GM12865 (cell line): Measurements from ENCODE around the gene EEF1AKMT2.
A peak's percentile ranks its signal among the peaks of the same experiment; 100 is the strongest.

Source experiments
- DNase-seq: peaks from one replicate; pipeline ENCODE4 v3.0.0; 2010; ENCODE audit warnings: low read depth
- H3K4me3 ChIP-seq: 2 replicates; pipeline ENCODE4 v1.5.1; 2011; ENCODE audit warnings: mild to moderate bottlenecking, low read depth, low read length, control low read depth
- CTCF ChIP-seq: IDR thresholded peaks from 2 replicates; pipeline ENCODE4 v1.5.1; 2011; ENCODE audit warnings: low read length, control low read depth, low read depth, inconsistent platforms; ENCODE audit not compliant: insufficient read depth; ENCODE audit errors: missing control alignments

EEF1AKMT2 gene

DNA sequence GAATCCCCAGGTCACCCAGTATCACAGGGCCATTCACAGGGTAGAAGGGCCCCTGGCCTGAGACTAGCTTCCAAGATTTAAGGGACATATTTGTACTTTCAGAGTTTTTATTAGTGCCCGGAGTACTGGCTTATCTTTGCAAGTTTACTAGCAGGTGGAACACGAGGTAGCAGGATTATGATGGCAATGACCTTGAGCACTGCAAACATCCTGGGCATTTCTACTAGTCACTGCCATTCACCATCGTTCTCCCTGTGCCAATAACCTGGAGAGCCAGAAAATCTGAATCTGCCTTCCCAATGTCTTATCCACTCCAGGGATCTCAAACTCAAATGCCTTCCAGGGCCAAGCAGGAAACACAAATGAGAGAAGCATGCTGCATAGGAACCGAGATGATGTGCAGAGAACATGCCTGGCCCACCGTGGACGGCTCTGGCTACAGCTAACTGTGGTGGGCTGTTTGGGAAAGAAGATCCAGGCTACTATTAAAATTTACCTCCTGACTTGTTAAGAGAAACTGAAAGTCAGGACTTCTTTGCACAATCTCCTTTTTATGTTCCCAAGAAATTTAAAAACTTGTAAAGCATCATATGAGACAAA is 64.2 kb downstream of the EEF1AKMT2 start:
- no peak for DNase-seq
- no peak for TF ChIP-seq CTCF

GRCh38 chr10:124725791-124726190 is 65.9 kb downstream of the EEF1AKMT2 start:
- H3K4me3 ChIP-seq: no peak overlapping the region
- DNase-seq: no peak
- no peak for TF ChIP-seq CTCF

More for the DNA sequence above, 64.2 kb downstream of the EEF1AKMT2 start:
- H3K4me3 ChIP-seq: no peak overlapping the region

DNA sequence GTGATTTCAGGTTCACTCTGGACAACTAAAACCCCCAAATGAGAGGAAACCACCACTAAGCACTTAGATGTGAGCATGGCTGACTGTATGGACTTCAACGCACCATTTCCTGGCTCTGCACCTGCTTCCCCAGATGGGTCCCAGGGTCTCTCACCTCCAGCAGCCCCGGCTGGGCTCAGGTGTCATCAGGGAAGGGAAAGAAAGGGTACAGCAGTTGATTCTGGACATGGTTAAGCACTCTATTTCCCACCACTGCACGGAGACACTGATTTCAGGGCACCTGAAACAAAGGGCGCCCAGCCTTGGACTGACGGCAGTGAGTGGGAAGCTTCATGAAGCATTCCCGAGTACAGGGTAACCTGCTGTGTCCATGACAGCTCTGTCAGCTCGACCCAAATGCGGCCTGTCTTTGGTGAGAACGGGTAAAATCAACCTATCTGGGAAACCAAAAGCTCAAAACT is 66.5 kb downstream of the EEF1AKMT2 start:
- no peak overlapping the region for H3K4me3 ChIP-seq
- TF ChIP-seq CTCF: no peak
- DNase-seq: peak; percentile 61

- H3K4me3 ChIP-seq: peak overlapping the region; percentile 41
- peak; percentile 44 for DNase-seq
- no peak for TF ChIP-seq CTCF
Observed at GRCh38 chr10:124724279-124725027, 67.2 kb downstream of the EEF1AKMT2 start.

DNA sequence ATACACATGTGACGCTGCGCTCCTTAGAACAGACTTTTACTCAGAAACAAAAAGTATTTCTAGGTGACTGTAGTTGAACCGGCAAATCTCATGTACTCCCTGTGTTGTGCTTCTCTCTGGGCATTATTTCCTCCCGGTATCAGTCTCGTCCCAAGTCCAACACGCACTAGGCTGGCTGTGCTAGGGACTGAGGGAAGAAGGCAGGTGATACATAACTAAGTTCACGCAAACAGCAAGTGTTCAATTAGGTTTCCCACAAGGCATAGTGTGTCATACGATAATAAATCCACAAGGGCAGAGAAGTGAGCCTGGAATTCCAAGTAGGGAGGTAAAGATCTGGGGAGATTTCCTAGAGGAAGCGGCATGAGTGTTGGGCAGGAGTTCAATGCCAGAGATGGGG is 67.9 kb downstream of the EEF1AKMT2 start:
- DNase-seq: no peak
- H3K4me3 ChIP-seq: peak overlapping the region; percentile 41
- no peak for TF ChIP-seq CTCF

DNA sequence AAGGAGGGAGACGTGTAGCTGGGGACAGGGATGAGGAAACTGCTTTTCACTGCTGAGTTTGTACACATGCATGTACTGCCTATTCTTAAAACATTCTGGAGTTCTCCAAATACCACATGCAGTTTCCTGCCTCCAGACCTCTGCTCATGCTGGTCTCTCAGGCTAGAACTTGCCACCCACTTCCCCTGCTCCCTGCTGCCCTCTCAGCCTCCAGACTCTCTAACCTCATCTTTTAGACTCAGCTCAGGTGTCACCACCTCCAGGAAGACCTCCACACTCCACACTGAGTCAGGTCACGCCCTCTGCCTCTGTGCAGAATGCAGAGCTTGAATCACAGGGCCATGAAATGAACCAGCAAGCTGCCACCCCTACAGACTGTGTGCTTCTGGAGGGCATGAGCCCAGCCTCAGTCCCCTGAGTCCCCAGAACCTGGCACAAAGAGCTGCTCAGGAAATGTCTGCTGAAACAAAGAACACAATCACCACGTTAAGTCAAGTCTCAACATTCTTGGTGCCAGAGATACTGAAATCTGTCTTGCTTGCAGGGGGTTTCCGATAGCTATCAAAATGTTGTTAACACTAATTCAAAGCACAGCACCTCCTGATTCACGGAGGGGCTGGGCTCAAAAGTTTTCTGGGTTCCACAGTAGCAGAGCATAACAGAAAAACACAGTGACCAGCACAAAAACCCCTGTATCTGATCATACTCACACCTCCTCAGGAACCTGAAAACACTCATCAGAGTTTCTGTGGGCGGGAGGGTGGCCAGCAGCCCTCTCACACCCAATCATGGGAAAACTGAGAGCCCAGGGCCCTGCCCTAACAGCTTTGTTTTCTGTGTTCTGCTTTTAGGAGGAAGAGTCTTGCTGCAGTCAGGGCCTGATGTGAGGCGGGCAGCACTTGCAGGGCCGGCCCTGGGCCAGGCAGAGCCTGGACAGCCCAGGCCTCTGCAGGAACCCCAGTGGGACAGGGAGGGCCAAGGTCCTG is 68.6 kb downstream of the EEF1AKMT2 start:
- peak overlapping the region; percentile 41 for H3K4me3 ChIP-seq
- DNase-seq: peak; percentile 94
- TF ChIP-seq CTCF: no peak
